HepG2 (cell line): ENCODE results near the gene TMEM131L.

Experiments
- ATF7 ChIP-seq, 2 experiments: fragments of 450-650 bp in 1 of 2; sonication (generic) in 1 of 2; formaldehyde crosslinking in 1 of 2; IDR thresholded peaks; 2 replicates each; pipeline versions ENCODE4 v1.4.0 to v1.6.1; 2016 to 2020; ENCODE audit warnings: antibody characterized with exemption in 1 of 2, mild to moderate bottlenecking in 1 of 2, missing genetic modification reagents in 1 of 2
- BHLHE40 ChIP-seq: IDR thresholded peaks from 2 replicates; pipeline ENCODE4 v1.6.1; 2011; ENCODE audit warnings: low read length, improper control_type of control experiment
- CREM ChIP-seq, 2 experiments: sonication (generic) in 1 of 2; formaldehyde crosslinking in 1 of 2; IDR thresholded peaks; 2 replicates each; pipeline versions ENCODE4 v1.4.0 to v1.6.1; 2016 to 2020; ENCODE audit warnings: antibody characterized with exemption in 1 of 2, mild to moderate bottlenecking in 1 of 2, missing genetic modification reagents in 1 of 2
- CTCF ChIP-seq: sonication (generic); formaldehyde crosslinking; IDR thresholded peaks from 2 replicates; pipeline ENCODE4 v1.5.0; 2020; ENCODE audit warnings: mild to moderate bottlenecking, missing genetic modification reagents, moderate library complexity
- HDAC6 ChIP-seq: fragments of 200-600 bp; sonication (generic); IDR thresholded peaks from 2 replicates; pipeline ENCODE4 v1.7.0; 2017; ENCODE audit warnings: mild to moderate bottlenecking, antibody characterized with exemption, low read length, low read depth
- MYNN ChIP-seq: sonication (generic); formaldehyde crosslinking; IDR thresholded peaks from 2 replicates; pipeline ENCODE4 v1.4.0; 2020; ENCODE audit warnings: mild to moderate bottlenecking, low read depth, missing genetic modification reagents
- NCOA2 ChIP-seq: sonication (generic); formaldehyde crosslinking; IDR thresholded peaks from 2 replicates; pipeline ENCODE4 v1.8.0; 2022; ENCODE audit warnings: inconsistent platforms
- POGK ChIP-seq: sonication (generic); formaldehyde crosslinking; conservative IDR thresholded peaks from 2 replicates; pipeline ENCODE4 v1.8.0; 2022; ENCODE audit warnings: mild to moderate bottlenecking, moderate library complexity, missing genetic modification reagents
- POLR2AphosphoS5 ChIP-seq: IDR thresholded peaks from 2 replicates; pipeline ENCODE4 v1.6.1; 2012; ENCODE audit warnings: low read depth, low read length
- STAT6 ChIP-seq: sonication (generic); formaldehyde crosslinking; IDR thresholded peaks from 2 replicates; pipeline ENCODE4 v1.4.0; 2020; ENCODE audit warnings: missing genetic modification reagents, mild to moderate bottlenecking, borderline replicate concordance
- SUZ12 ChIP-seq: fragments of 150-350 bp; IDR thresholded peaks from 2 replicates; pipeline ENCODE4 v1.6.1; 2014; ENCODE audit warnings: low read depth, low read length
- ZFP82 ChIP-seq: sonication (generic); formaldehyde crosslinking; IDR thresholded peaks from 2 replicates; pipeline ENCODE4 v1.5.1; 2020; ENCODE audit warnings: mild to moderate bottlenecking, missing genetic modification reagents, borderline replicate concordance
- ZNF597 ChIP-seq: sonication (generic); formaldehyde crosslinking; IDR thresholded peaks from 2 replicates; pipeline ENCODE4 v1.5.0; 2020; ENCODE audit warnings: missing genetic modification reagents

- no peak for TF ChIP-seq CREM (IDR thresholded peaks at IDR 0.05)
- TF ChIP-seq CREM (CRISPR knock-in tag; IDR thresholded peaks at IDR 0.05): no peak
- TF ChIP-seq POLR2AphosphoS5: no peak
- no peak for TF ChIP-seq CTCF (CRISPR knock-in tag)
- TF ChIP-seq ZFP82 (CRISPR knock-in tag): no peak
- no peak for TF ChIP-seq ZNF597 (CRISPR knock-in tag)
- no peak for TF ChIP-seq SUZ12
- TF ChIP-seq BHLHE40: no peak
- no peak for TF ChIP-seq NCOA2 (CRISPR knock-in tag)
- TF ChIP-seq HDAC6: no peak
- no peak for TF ChIP-seq POGK (CRISPR knock-in tag)
- TF ChIP-seq ATF7 (IDR thresholded peaks at IDR 0.05): no peak
- TF ChIP-seq ATF7 (CRISPR knock-in tag; IDR thresholded peaks at IDR 0.05): no peak
- no peak for TF ChIP-seq MYNN (CRISPR knock-in tag)
- no peak for TF ChIP-seq STAT6 (CRISPR knock-in tag)
Observed at GRCh38 chr4:153647975-153648374, 181.8 kb downstream of the TMEM131L start.
